Transverse colon (tissue), 4 donors: Measurements from ENCODE around the gene TMED10. TPM values are rescaled to one million over a fixed set of nuclear protein-coding genes. Genes with fewer than 3 reads are reported as not detected.

Experiments
- DNase-seq: peaks from one replicate; pipeline ENCODE4 v3.0.0-alpha.2; 2019
- H3K27ac ChIP-seq, 4 donors: fragments of 200-600 bp; sonication (generic); 2 replicates each; pipeline ENCODE4 v1.5.1; 2016 to 2018; ENCODE audit warnings: inconsistent platforms in 4 of 4
- H3K27me3 ChIP-seq: fragments of 200-600 bp; sonication (generic); 2 replicates; pipeline ENCODE4 v1.5.1; 2017; ENCODE audit warnings: inconsistent platforms
- H3K36me3 ChIP-seq, 4 donors: fragments of 200-600 bp; sonication (generic); 2 replicates each; pipeline ENCODE4 v1.5.1; 2017 to 2019; ENCODE audit warnings: inconsistent platforms in 4 of 4
- H3K4me1 ChIP-seq, 4 donors: fragments of 200-600 bp; sonication (generic); 2 replicates each; pipeline ENCODE4 v1.5.1; 2017 to 2020; ENCODE audit warnings: inconsistent platforms in 4 of 4
- H3K4me3 ChIP-seq, 4 donors: fragments of 200-600 bp; sonication (generic); 1 replicate in 1 of 4; 2 replicates in 3 of 4; pipeline versions ENCODE4 v1.5.1 to v1.6.1; 2017 to 2019; ENCODE audit warnings: inconsistent platforms in 4 of 4
- H3K9me3 ChIP-seq, 2 donors: fragments of 200-600 bp; sonication (generic); 2 replicates each; pipeline ENCODE4 v1.5.1; 2017 to 2019; ENCODE audit warnings: inconsistent platforms in 2 of 2
- CTCF ChIP-seq, 5 experiments: fragments of 200-600 bp in 3 of 5; fragments of 450-650 bp in 2 of 5; sonication (generic) in 3 of 5; IDR thresholded peaks; 1 replicate in 2 of 5; 2 replicates in 3 of 5; pipeline ENCODE4 v1.5.1; 2016 to 2017; ENCODE audit warnings: antibody characterized with exemption in 5 of 5, inconsistent platforms in 3 of 5, mild to moderate bottlenecking in 2 of 5, moderate library complexity in 1 of 5
- EP300 ChIP-seq: sonication (generic); formaldehyde crosslinking; IDR thresholded peaks from one replicate; pipeline ENCODE4 v1.6.1; 2017; ENCODE audit warnings: antibody characterized with exemption, low read depth
- POLR2A ChIP-seq: fragments of 450-650 bp; IDR thresholded peaks from one replicate; pipeline ENCODE4 v1.6.1; 2016; ENCODE audit warnings: antibody characterized with exemption, mild to moderate bottlenecking, moderate library complexity
- POLR2AphosphoS5 ChIP-seq, 3 donors: sonication (generic); formaldehyde crosslinking; IDR thresholded peaks; one replicate each; pipeline ENCODE4 v1.6.1; 2016; ENCODE audit warnings: antibody characterized with exemption in 3 of 3
- WGBS, 2 donors: methylation state at CpG; one replicate each; pipeline ENCODE4 v1.1.5; 2018; ENCODE audit warnings: low coverage in 1 of 2; 5-methylcytosine and 5-hydroxymethylcytosine counted together
- in situ Hi-C, 4 donors: fragments of 200-750 bp; cut with MboI; loops; one replicate each; pipeline versions ENCODE4 v1.15.0 to v1.15.1; 2017; ENCODE audit warnings: low sequenced_read_pairs in 3 of 4, low pct_ligation_motif_present in 1 of 4, low pct_unique_long_range_greater_than_20kb in 1 of 4
- intact Hi-C: fragments of 100-400 bp; cut with DNase I; formaldehyde crosslinking; loops from one replicate; pipeline ENCODE4 v1.15.1; 2023; ENCODE audit warnings: low total_unique reads
- total RNA-seq, 4 donors: library from RNA; depleted of rRNA; stranded (reverse); fragments of >200 nt; gene quantifications; one replicate each; pipeline ENCODE4 v1.1.0, GENCODE V29; 2016

TMED10 gene
- total RNA-seq, 4 donors from 2014 or later, result 70.3 to 255 (median 244) TPM

- in situ Hi-C loops, result loop anchor here in 2 of 4 donors (25.0 kb wide), 1 partner anchor 345 kb away; no protein-coding TSS in a partner anchor
Observed at GRCh38 chr14:75141967-75142366, 34.4 kb downstream of the TMED10 start.

GRCh38 chr14:75141062-75141461 lies 35.4 kb downstream of the TMED10 start:
- Histone ChIP-seq H3K9me3 (no peaks in the 10 kb centered on the region), H3K4me1 (peaks cover 25 to 74% (median 27%) of the 10 kb centered on the region in 4 donors), H3K4me3 (no peak overlapping the region), H3K27ac (peak overlapping the region in 2 of 4 donors; percentile 0 to 26), H3K36me3 (peaks cover 0 to 12% (median 0%) of the 10 kb centered on the region in 4 donors), H3K27me3 (no peaks in the 10 kb centered on the region)
- DNase-seq, result no peak
- TF ChIP-seq CTCF (IDR thresholded peaks at IDR 0.05) (no peak), EP300 (no peak), POLR2AphosphoS5 (IDR thresholded peaks at IDR 0.05) (no peak), POLR2A (no peak)
- intact Hi-C loops (no loop called here), in situ Hi-C loops (loop anchor here in 2 of 4 donors (25.0 kb wide), 1 partner anchor 346 kb away; no protein-coding TSS in a partner anchor)
- WGBS, 2 donors, result 52 to 54% methylated on average over 2 of the region's 2 CpGs

More at GRCh38 chr14:75141967-75142366, 34.4 kb downstream of the TMED10 start:
- intact Hi-C loops, result no loop called here
- DNase-seq, result no peak
- Histone ChIP-seq H3K4me1 (peaks cover 25 to 83% (median 29%) of the 10 kb centered on the region in 4 donors), H3K4me3 (no peak overlapping the region), H3K36me3 (peaks cover 0 to 12% (median 0%) of the 10 kb centered on the region in 4 donors), H3K27me3 (no peaks in the 10 kb centered on the region), H3K27ac (peak overlapping the region; percentile 46 to 88 (median 63)), H3K9me3 (no peaks in the 10 kb centered on the region)
- TF ChIP-seq EP300, result no peak
- peak in 4 of 5 experiments; percentile 19 to 36 (median 31) for TF ChIP-seq CTCF (IDR thresholded peaks at IDR 0.05)

GRCh38 chr14:75140620-75141019 lies 35.8 kb downstream of the TMED10 start:
- DNase-seq, result no peak
- H3K4me3 ChIP-seq, result no peak overlapping the region
- TF ChIP-seq POLR2A (no peak), EP300 (no peak), CTCF (IDR thresholded peaks at IDR 0.05) (no peak), POLR2AphosphoS5 (IDR thresholded peaks at IDR 0.05) (no peak)
- H3K27me3 ChIP-seq, result no peaks in the 10 kb centered on the region
- H3K36me3 ChIP-seq, result peaks cover 0 to 12% (median 1%) of the 10 kb centered on the region in 4 donors
- intact Hi-C loops (no loop called here), in situ Hi-C loops (loop anchor here in 2 of 4 donors (25.0 kb wide), 1 partner anchor 347 kb away; no protein-coding TSS in a partner anchor)
- 33 to 70% methylated on average over 1 to 2 of the region's 2 CpGs for WGBS, 2 donors
- H3K9me3 ChIP-seq, result no peaks in the 10 kb centered on the region
- H3K4me1 ChIP-seq, result peaks cover 25 to 72% (median 27%) of the 10 kb centered on the region in 4 donors
- peak overlapping the region in 1 of 4 donors; percentile 0 for H3K27ac ChIP-seq

GRCh38 chr14:75139185-75139584 lies 37.2 kb downstream of the TMED10 start:
- Histone ChIP-seq H3K4me1 (peaks cover 25 to 65% (median 27%) of the 10 kb centered on the region in 4 donors), H3K27ac (peak overlapping the region; percentile 7 to 44 (median 26)), H3K9me3 (no peaks in the 10 kb centered on the region), H3K36me3 (peaks cover 0 to 15% (median 7%) of the 10 kb centered on the region in 4 donors), H3K4me3 (no peak overlapping the region), H3K27me3 (no peaks in the 10 kb centered on the region)
- intact Hi-C loops, result no loop called here
- in situ Hi-C loops, result loop anchor here in 3 of 4 donors (10.0 to 25.0 kb wide), 2 partner anchors 166 to 348 kb away; no protein-coding TSS in a partner anchor
- DNase-seq, result no peak
- TF ChIP-seq POLR2AphosphoS5 (IDR thresholded peaks at IDR 0.05), result no peak
- TF ChIP-seq POLR2A, result no peak
- TF ChIP-seq CTCF (IDR thresholded peaks at IDR 0.05), result no peak
- no peak for TF ChIP-seq EP300
- WGBS, 2 donors, result 71 to 94% methylated on average over 2 of the region's 2 CpGs
